Measurements from ENCODE around the gene E2F8. TPM values are rescaled to one million over a fixed set of nuclear protein-coding genes. Genes with fewer than 3 reads are reported as not detected.

E2F8 gene
- total RNA-seq, 1 donor from 2014 or later: 0.96 TPM

GRCh38 chr11:19204836-19205235, 35.9 kb downstream of the E2F8 start:
- H3K9me3 ChIP-seq: no peaks in the 10 kb centered on the region
- H3K36me3 ChIP-seq: no peaks in the 10 kb centered on the region
- H3K4me3 ChIP-seq: no peak overlapping the region
- no peak for TF ChIP-seq CTCF (IDR thresholded peaks at IDR 0.05)
- no peaks in the 10 kb centered on the region for H3K4me1 ChIP-seq
- no peak overlapping the region for H3K27ac ChIP-seq
- DNase-seq (ENCODE audit: low spot score in 2 of 2): no peak
- H3K27me3 ChIP-seq: no peaks in the 10 kb centered on the region
- intact Hi-C loops (cut with DNase I): no loop called here

GRCh38 chr11:19201737-19202605, 38.8 kb downstream of the E2F8 start, which contains the start of gene CSRP3:
TSS of gene CSRP3 (minus strand) at chr11:19201983. CDS start at chr11:19192448, 9,535 bp downstream.
- intact Hi-C loops (cut with DNase I): no loop called here
- no peak within 1 kb of the TSS for H3K4me3 ChIP-seq
- H3K36me3 ChIP-seq: no peaks in the 10 kb centered on the region
- H3K4me1 ChIP-seq: no peaks in the 10 kb centered on the region
- H3K9me3 ChIP-seq: no peaks in the 10 kb centered on the region
- no peak within 1 kb of the TSS for H3K27ac ChIP-seq
- TF ChIP-seq CTCF (IDR thresholded peaks at IDR 0.05): no peak
- no peaks in the 10 kb centered on the region for H3K27me3 ChIP-seq
- DNase-seq (ENCODE audit: low spot score in 2 of 2): no peak

- no peak for TF ChIP-seq CTCF (IDR thresholded peaks at IDR 0.05)
- intact Hi-C loops (cut with DNase I): no loop called here
- Histone ChIP-seq H3K27me3 (no peaks in the 10 kb centered on the region), H3K9me3 (no peaks in the 10 kb centered on the region), H3K4me1 (no peaks in the 10 kb centered on the region), H3K27ac (no peak overlapping the region), H3K36me3 (no peaks in the 10 kb centered on the region), H3K4me3 (no peak overlapping the region)
- no peak for DNase-seq (ENCODE audit: low spot score in 2 of 2)
These were observed 40.1 kb downstream of the E2F8 start for GRCh38 chr11:19200410-19201201.

- Histone ChIP-seq H3K4me1 (no peaks in the 10 kb centered on the region), H3K27me3 (no peaks in the 10 kb centered on the region), H3K36me3 (no peaks in the 10 kb centered on the region), H3K9me3 (no peaks in the 10 kb centered on the region), H3K27ac (no peak overlapping the region), H3K4me3 (no peak overlapping the region)
- TF ChIP-seq CTCF (IDR thresholded peaks at IDR 0.05): no peak
- DNase-seq (ENCODE audit: low spot score in 2 of 2): no peak
- intact Hi-C loops (cut with DNase I): no loop called here
These were observed 41.0 kb downstream of the E2F8 start for GRCh38 chr11:19199771-19200170.

- Histone ChIP-seq H3K9me3 (no peaks in the 10 kb centered on the region), H3K36me3 (no peaks in the 10 kb centered on the region), H3K27me3 (no peaks in the 10 kb centered on the region), H3K4me3 (no peak overlapping the region), H3K4me1 (no peaks in the 10 kb centered on the region), H3K27ac (no peak overlapping the region)
- intact Hi-C loops (cut with DNase I): no loop called here
- DNase-seq (ENCODE audit: low spot score in 2 of 2): no peak
- TF ChIP-seq CTCF (IDR thresholded peaks at IDR 0.05): no peak
These were observed 41.7 kb downstream of the E2F8 start for GRCh38 chr11:19199048-19199447.

All from ascending aorta (tissue), 2 donors.